MM.1S (cell line): ENCODE results near the gene COL11A1.

Experiments used
- DNase-seq: peaks from one replicate; pipeline ENCODE4 v3.0.0-alpha.2; 2015
- H2AFZ ChIP-seq: fragments of 300-600 bp; sonication (generic); 2 replicates; pipeline ENCODE4 v1.6.0; 2016; ENCODE audit warnings: antibody characterized with exemption, low read length
- H3F3A ChIP-seq: fragments of 300-600 bp; sonication (generic); 2 replicates; pipeline ENCODE4 v1.6.1; 2016; ENCODE audit warnings: mild to moderate bottlenecking, antibody characterized with exemption, low read length, moderate library complexity, mixed read lengths; ENCODE audit not compliant: insufficient read depth
- H3K27ac ChIP-seq: fragments of 300-600 bp; sonication (generic); 2 replicates; pipeline ENCODE4 v1.5.1; 2016; ENCODE audit warnings: mild to moderate bottlenecking, low read length
- H3K27me3 ChIP-seq: fragments of 300-600 bp; sonication (generic); replicated peaks from 2 replicates; pipeline ENCODE4 v1.6.0; 2016; ENCODE audit warnings: low read length; ENCODE audit not compliant: insufficient read depth
- H3K36me3 ChIP-seq: fragments of 300-600 bp; sonication (generic); replicated peaks from 2 replicates; pipeline ENCODE4 v1.6.1; 2016; ENCODE audit warnings: mild to moderate bottlenecking, low read length, mixed read lengths; ENCODE audit not compliant: insufficient read depth
- H3K4me1 ChIP-seq: fragments of 300-600 bp; sonication (generic); 2 replicates; pipeline ENCODE4 v1.6.1; 2016; ENCODE audit warnings: low read length, mixed read lengths
- H3K4me2 ChIP-seq: fragments of 300-600 bp; sonication (generic); 2 replicates; pipeline ENCODE4 v1.6.0; 2016; ENCODE audit warnings: low read depth, low read length
- H3K4me3 ChIP-seq: fragments of 300-600 bp; sonication (generic); 2 replicates; pipeline ENCODE4 v1.5.1; 2016; ENCODE audit warnings: low read length, mixed read lengths
- H3K79me2 ChIP-seq: fragments of 300-600 bp; sonication (generic); 2 replicates; pipeline ENCODE4 v1.6.1; 2016; ENCODE audit warnings: mixed run types, low read length, mixed read lengths
- H3K9ac ChIP-seq: fragments of 300-600 bp; sonication (generic); 2 replicates; pipeline ENCODE4 v1.6.1; 2016; ENCODE audit warnings: low read length, mixed read lengths
- H3K9me2 ChIP-seq: fragments of 300-600 bp; sonication (generic); replicated peaks from 2 replicates; pipeline ENCODE4 v1.6.1; 2016; ENCODE audit warnings: mild to moderate bottlenecking, low read length, mixed read lengths; ENCODE audit not compliant: insufficient read depth
- H3K9me3 ChIP-seq: fragments of 300-600 bp; sonication (generic); replicated peaks from 2 replicates; pipeline ENCODE4 v1.6.1; 2016; ENCODE audit warnings: mild to moderate bottlenecking, low read length, mixed read lengths; ENCODE audit not compliant: insufficient read depth
- H4K20me1 ChIP-seq: fragments of 300-600 bp; sonication (generic); 2 replicates; pipeline ENCODE4 v1.6.1; 2016; ENCODE audit warnings: mild to moderate bottlenecking, low read length, moderate library complexity, mixed read lengths; ENCODE audit not compliant: insufficient read depth
- CTCF ChIP-seq: fragments of 300-600 bp; sonication (generic); IDR thresholded peaks from 2 replicates; pipeline ENCODE4 v1.5.1; 2016; ENCODE audit warnings: antibody characterized with exemption, low read length, mixed read lengths
- EZH2 ChIP-seq: fragments of 300-600 bp; sonication (generic); optimal IDR thresholded peaks from 2 replicates; pipeline ENCODE3; 2017; ENCODE audit warnings: low read depth, mild to moderate bottlenecking, antibody characterized with exemption, low read length, mixed read lengths
- EZH2phosphoT487 ChIP-seq: fragments of 300-600 bp; sonication (generic); IDR thresholded peaks from 2 replicates; pipeline ENCODE4 v1.6.1; 2018; ENCODE audit warnings: antibody characterized with exemption, low read length

Gene COL11A1

GRCh38 chr1:102879439-102879993 is 228.8 kb downstream of the COL11A1 start:
- no peaks in the 10 kb centered on the region for H3K9me3 ChIP-seq
- no peaks in the 10 kb centered on the region for H4K20me1 ChIP-seq
- H3K36me3 ChIP-seq: no peaks in the 10 kb centered on the region
- no peak overlapping the region for H3K27ac ChIP-seq
- H2AFZ ChIP-seq: no peak overlapping the region
- DNase-seq: no peak
- no peaks in the 10 kb centered on the region for H3K4me1 ChIP-seq
- TF ChIP-seq EZH2 (no peak), EZH2phosphoT487 (no peak), CTCF (no peak)
- no peak overlapping the region for H3K4me2 ChIP-seq
- H3K27me3 ChIP-seq: no peaks in the 10 kb centered on the region
- H3K9ac ChIP-seq: no peak overlapping the region
- no peaks in the 10 kb centered on the region for H3K79me2 ChIP-seq
- H3K9me2 ChIP-seq: no peaks in the 10 kb centered on the region
- no peaks in the 10 kb centered on the region for H3F3A ChIP-seq
- no peak overlapping the region for H3K4me3 ChIP-seq

GRCh38 chr1:102875756-102876155 is 232.6 kb downstream of the COL11A1 start:
- Histone ChIP-seq H3K9me2 (no peaks in the 10 kb centered on the region), H3F3A (no peaks in the 10 kb centered on the region), H3K9ac (no peak overlapping the region), H4K20me1 (no peaks in the 10 kb centered on the region), H2AFZ (no peak overlapping the region), H3K27ac (no peak overlapping the region), H3K4me3 (no peak overlapping the region), H3K4me2 (no peak overlapping the region), H3K4me1 (no peaks in the 10 kb centered on the region), H3K9me3 (no peaks in the 10 kb centered on the region), H3K79me2 (no peaks in the 10 kb centered on the region), H3K36me3 (no peaks in the 10 kb centered on the region), H3K27me3 (no peaks in the 10 kb centered on the region)
- TF ChIP-seq EZH2phosphoT487 (no peak), CTCF (no peak), EZH2 (no peak)
- no peak for DNase-seq

- H3K9me2 ChIP-seq: no peaks in the 10 kb centered on the region
- H3K36me3 ChIP-seq: no peaks in the 10 kb centered on the region
- no peak for DNase-seq
- H3K4me1 ChIP-seq: no peaks in the 10 kb centered on the region
- H3K79me2 ChIP-seq: no peaks in the 10 kb centered on the region
- no peaks in the 10 kb centered on the region for H3K9me3 ChIP-seq
- H3K9ac ChIP-seq: no peak overlapping the region
- no peaks in the 10 kb centered on the region for H3F3A ChIP-seq
- H3K4me2 ChIP-seq: no peak overlapping the region
- TF ChIP-seq EZH2 (no peak), EZH2phosphoT487 (no peak), CTCF (no peak)
- no peak overlapping the region for H2AFZ ChIP-seq
- H4K20me1 ChIP-seq: no peaks in the 10 kb centered on the region
- no peak overlapping the region for H3K4me3 ChIP-seq
- H3K27ac ChIP-seq: no peak overlapping the region
- H3K27me3 ChIP-seq: no peaks in the 10 kb centered on the region
These were observed 235.8 kb downstream of the COL11A1 start for GRCh38 chr1:102872526-102872925.
